ENCODE data around the gene LGR6.

GRCh38 chr1:202149566-202149965, 44.0 kb upstream of the LGR6 start:
- TF ChIP-seq CTCF (IDR thresholded peaks at IDR 0.05) (no peak), POLR2A (IDR thresholded peaks at IDR 0.05) (no peak)
